NT2/D1 (cell line): ENCODE data around the gene RASSF1.

Experiments used
- SUZ12 ChIP-seq: IDR thresholded peaks from 2 replicates; pipeline ENCODE4 v1.6.1; 2011; ENCODE audit not compliant: insufficient read length, insufficient read depth; ENCODE audit errors: extremely low read depth
- YY1 ChIP-seq: IDR thresholded peaks from 2 replicates; pipeline ENCODE4 v1.6.1; 2011; ENCODE audit not compliant: insufficient read length, insufficient read depth

DNA sequence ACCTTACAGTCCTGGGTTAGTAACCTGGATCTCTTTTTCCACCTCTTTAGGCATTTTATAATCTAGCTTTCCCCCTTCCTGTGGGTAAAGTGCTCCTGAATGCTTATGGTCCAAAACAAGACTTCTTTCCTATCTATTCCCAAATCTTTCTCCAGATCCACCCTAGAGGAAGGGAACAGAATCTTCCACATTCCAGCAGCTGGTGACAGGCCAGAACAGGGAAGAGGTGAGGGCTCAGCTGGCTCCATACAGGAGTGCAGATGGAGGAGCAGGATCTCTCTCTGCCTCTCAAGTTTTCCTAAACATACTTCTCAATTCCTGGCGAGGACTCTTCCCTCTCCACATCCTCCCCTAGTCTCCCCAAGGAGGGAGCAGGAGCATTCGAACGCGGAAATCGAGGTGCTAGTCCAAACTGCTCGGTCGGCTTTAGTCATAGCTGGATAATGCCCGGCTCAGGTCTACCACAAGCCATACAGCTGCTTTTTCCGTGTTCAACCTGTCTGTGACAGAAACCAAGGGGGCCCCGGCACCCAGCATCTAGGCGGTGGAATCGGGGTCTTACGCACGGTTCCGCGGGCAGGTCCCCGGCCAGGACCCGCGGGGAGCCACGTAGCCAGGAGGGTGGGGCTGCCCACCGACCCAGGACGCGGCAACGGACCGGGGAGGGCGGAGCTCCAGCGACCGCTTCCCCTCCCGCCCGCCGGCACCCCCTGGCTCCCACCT, 4.0 kb downstream of the RASSF1 start:
- TF ChIP-seq YY1 (no peak), SUZ12 (no peak)
